MM.1S (cell line): Measurements from ENCODE around the gene MOCOS.

Source experiments
- DNase-seq: peaks from one replicate; pipeline ENCODE4 v3.0.0-alpha.2; 2015
- H2AFZ ChIP-seq: fragments of 300-600 bp; sonication (generic); 2 replicates; pipeline ENCODE4 v1.6.0; 2016; ENCODE audit warnings: antibody characterized with exemption, low read length
- H3F3A ChIP-seq: fragments of 300-600 bp; sonication (generic); 2 replicates; pipeline ENCODE4 v1.6.1; 2016; ENCODE audit warnings: mild to moderate bottlenecking, antibody characterized with exemption, low read length, moderate library complexity, mixed read lengths; ENCODE audit not compliant: insufficient read depth
- H3K27ac ChIP-seq: fragments of 300-600 bp; sonication (generic); 2 replicates; pipeline ENCODE4 v1.5.1; 2016; ENCODE audit warnings: mild to moderate bottlenecking, low read length
- H3K27me3 ChIP-seq: fragments of 300-600 bp; sonication (generic); replicated peaks from 2 replicates; pipeline ENCODE4 v1.6.0; 2016; ENCODE audit warnings: low read length; ENCODE audit not compliant: insufficient read depth
- H3K36me3 ChIP-seq: fragments of 300-600 bp; sonication (generic); replicated peaks from 2 replicates; pipeline ENCODE4 v1.6.1; 2016; ENCODE audit warnings: mild to moderate bottlenecking, low read length, mixed read lengths; ENCODE audit not compliant: insufficient read depth
- H3K4me1 ChIP-seq: fragments of 300-600 bp; sonication (generic); 2 replicates; pipeline ENCODE4 v1.6.1; 2016; ENCODE audit warnings: low read length, mixed read lengths
- H3K4me2 ChIP-seq: fragments of 300-600 bp; sonication (generic); 2 replicates; pipeline ENCODE4 v1.6.0; 2016; ENCODE audit warnings: low read depth, low read length
- H3K4me3 ChIP-seq: fragments of 300-600 bp; sonication (generic); 2 replicates; pipeline ENCODE4 v1.5.1; 2016; ENCODE audit warnings: low read length, mixed read lengths
- H3K79me2 ChIP-seq: fragments of 300-600 bp; sonication (generic); 2 replicates; pipeline ENCODE4 v1.6.1; 2016; ENCODE audit warnings: mixed run types, low read length, mixed read lengths
- H3K9ac ChIP-seq: fragments of 300-600 bp; sonication (generic); 2 replicates; pipeline ENCODE4 v1.6.1; 2016; ENCODE audit warnings: low read length, mixed read lengths
- H3K9me2 ChIP-seq: fragments of 300-600 bp; sonication (generic); replicated peaks from 2 replicates; pipeline ENCODE4 v1.6.1; 2016; ENCODE audit warnings: mild to moderate bottlenecking, low read length, mixed read lengths; ENCODE audit not compliant: insufficient read depth
- H3K9me3 ChIP-seq: fragments of 300-600 bp; sonication (generic); replicated peaks from 2 replicates; pipeline ENCODE4 v1.6.1; 2016; ENCODE audit warnings: mild to moderate bottlenecking, low read length, mixed read lengths; ENCODE audit not compliant: insufficient read depth
- H4K20me1 ChIP-seq: fragments of 300-600 bp; sonication (generic); 2 replicates; pipeline ENCODE4 v1.6.1; 2016; ENCODE audit warnings: mild to moderate bottlenecking, low read length, moderate library complexity, mixed read lengths; ENCODE audit not compliant: insufficient read depth
- EZH2 ChIP-seq: fragments of 300-600 bp; sonication (generic); optimal IDR thresholded peaks from 2 replicates; pipeline ENCODE3; 2017; ENCODE audit warnings: low read depth, mild to moderate bottlenecking, antibody characterized with exemption, low read length, mixed read lengths
- EZH2phosphoT487 ChIP-seq: fragments of 300-600 bp; sonication (generic); IDR thresholded peaks from 2 replicates; pipeline ENCODE4 v1.6.1; 2018; ENCODE audit warnings: antibody characterized with exemption, low read length
- TF ChIP-seq, protein P1 (sequence below): fragments of 300-600 bp; sonication (generic); IDR thresholded peaks from 2 replicates; pipeline ENCODE4 v1.5.1; 2016; ENCODE audit warnings: antibody characterized with exemption, low read length, mixed read lengths

Gene MOCOS

DNA sequence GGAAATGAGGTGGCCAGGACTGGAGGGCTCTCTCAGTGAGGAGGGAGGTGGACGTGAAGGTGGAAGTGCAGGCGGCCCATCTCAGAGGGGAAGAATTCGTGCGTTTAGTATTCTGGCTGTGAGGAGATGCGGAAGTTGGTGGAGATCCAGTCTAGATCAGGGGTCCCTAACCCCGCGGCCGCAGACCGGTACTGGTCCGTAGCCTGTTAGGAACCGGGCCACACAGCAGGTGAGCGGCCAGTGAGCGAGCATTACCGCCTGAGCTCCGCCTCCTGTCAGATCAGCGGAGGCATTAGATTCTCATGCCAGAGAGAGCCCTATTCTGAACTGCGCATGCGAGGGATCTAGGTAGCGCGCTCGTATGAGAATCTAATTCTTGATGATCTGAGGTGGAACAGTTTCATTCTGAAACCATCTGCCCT, 108.6 kb downstream of the MOCOS start:
- Histone ChIP-seq H3K4me2 (no peak overlapping the region), H3K9me2 (no peaks in the 10 kb centered on the region), H3K27ac (no peak overlapping the region), H3K79me2 (no peaks in the 10 kb centered on the region), H3K4me3 (no peak overlapping the region), H3K9me3 (no peaks in the 10 kb centered on the region), H3K4me1 (no peaks in the 10 kb centered on the region; the same call in 1 of the 2 replicates), H3K27me3 (no peaks in the 10 kb centered on the region), H3K9ac (no peak overlapping the region), H3K36me3 (no peaks in the 10 kb centered on the region), H3F3A (no peaks in the 10 kb centered on the region), H4K20me1 (no peaks in the 10 kb centered on the region), H2AFZ (no peak overlapping the region)
- DNase-seq, result no peak
- TF ChIP-seq, protein P1, sequence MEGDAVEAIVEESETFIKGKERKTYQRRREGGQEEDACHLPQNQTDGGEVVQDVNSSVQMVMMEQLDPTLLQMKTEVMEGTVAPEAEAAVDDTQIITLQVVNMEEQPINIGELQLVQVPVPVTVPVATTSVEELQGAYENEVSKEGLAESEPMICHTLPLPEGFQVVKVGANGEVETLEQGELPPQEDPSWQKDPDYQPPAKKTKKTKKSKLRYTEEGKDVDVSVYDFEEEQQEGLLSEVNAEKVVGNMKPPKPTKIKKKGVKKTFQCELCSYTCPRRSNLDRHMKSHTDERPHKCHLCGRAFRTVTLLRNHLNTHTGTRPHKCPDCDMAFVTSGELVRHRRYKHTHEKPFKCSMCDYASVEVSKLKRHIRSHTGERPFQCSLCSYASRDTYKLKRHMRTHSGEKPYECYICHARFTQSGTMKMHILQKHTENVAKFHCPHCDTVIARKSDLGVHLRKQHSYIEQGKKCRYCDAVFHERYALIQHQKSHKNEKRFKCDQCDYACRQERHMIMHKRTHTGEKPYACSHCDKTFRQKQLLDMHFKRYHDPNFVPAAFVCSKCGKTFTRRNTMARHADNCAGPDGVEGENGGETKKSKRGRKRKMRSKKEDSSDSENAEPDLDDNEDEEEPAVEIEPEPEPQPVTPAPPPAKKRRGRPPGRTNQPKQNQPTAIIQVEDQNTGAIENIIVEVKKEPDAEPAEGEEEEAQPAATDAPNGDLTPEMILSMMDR, result no peak
- TF ChIP-seq EZH2phosphoT487, result no peak
- TF ChIP-seq EZH2, result no peak

DNA sequence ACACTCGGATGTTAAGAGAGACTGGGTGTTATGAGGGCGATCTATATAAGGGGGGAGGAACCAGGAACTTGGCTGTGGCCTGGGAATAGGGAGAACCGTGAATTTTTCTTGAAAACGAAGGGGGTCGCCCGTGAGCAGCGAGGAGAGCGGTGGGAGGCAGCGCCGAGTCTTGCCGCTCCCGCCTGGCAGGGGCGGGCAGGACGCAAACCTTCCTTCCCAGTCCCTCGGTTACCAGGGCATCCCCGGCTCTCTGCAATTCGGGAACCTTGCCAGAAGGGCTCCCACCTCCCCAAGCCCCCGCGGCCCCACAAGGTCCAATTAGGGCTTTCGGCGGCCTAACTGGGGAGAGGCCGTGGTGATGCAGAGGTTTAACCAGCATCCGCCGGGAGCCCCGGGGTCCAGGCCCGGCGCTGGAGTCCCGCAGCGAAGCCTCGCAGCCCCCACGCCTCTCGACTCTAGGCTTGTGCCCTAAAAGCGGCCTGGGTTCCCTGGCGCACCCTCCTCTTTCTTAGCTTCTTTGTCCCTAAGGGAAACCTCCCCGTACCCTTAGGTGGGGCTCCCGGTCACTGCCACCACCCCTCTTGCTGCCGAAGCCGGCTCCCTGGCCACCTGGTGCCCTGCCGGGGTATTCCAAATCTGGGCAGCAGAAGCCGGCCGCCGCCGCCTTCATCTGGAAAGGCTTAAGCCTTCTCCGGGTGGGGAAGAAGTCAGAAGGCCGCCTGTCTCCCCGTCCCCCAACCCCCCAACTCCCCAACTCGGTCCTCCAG, 109.5 kb downstream of the MOCOS start:
- peak; percentile 28 for DNase-seq
- Histone ChIP-seq H4K20me1 (no peaks in the 10 kb centered on the region), H2AFZ (peak overlapping the region; percentile 96), H3K27ac (no peak overlapping the region), H3K4me1 (no peaks in the 10 kb centered on the region; the same call in 1 of the 2 replicates), H3K79me2 (no peaks in the 10 kb centered on the region), H3K27me3 (no peaks in the 10 kb centered on the region), H3K9me3 (no peaks in the 10 kb centered on the region), H3K4me2 (peak overlapping the region; percentile 94), H3K9ac (peak overlapping the region; percentile 10; the same call in 1 of the 2 replicates), H3K4me3 (peak overlapping the region; percentile 67), H3K36me3 (no peaks in the 10 kb centered on the region), H3F3A (no peaks in the 10 kb centered on the region), H3K9me2 (no peaks in the 10 kb centered on the region)
- TF ChIP-seq, protein P1, result peak; percentile 36
- no peak for TF ChIP-seq EZH2

DNA sequence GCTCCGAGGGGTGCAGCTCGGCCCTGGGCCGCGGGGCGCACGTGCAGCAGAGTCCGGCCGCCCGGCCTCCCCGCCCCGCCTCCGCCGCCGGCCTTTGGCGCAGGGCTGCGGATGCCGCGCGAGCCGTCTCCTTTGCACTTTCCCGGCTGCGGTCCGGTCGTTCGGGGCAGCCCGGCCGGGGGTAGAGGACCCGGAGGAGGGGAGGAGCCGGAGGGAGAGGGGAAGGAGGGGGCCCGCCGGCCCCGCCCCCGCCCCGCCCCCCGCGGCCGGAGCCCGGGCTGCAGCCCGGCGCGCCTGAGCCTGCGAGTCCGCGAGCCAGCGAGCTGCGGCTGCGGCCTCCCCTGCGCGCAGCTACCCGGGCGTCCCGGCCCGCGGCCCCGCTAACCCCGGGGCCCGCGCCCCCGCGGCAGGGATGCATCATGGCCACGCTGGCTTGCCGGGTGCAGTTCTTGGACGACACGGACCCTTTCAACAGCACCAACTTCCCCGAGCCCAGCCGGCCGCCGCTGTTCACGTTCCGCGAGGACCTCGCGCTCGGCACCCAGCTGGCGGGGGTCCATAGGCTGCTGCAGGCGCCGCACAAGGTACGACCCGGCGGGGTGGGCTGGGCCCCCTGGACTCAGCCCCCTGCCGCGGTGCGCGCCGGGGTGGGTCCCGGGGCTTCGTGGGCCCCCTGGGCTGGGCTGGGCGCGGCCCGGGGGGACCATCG, 110.3 kb downstream of the MOCOS start, which contains the start of gene FHOD3:
Gene FHOD3 (plus strand): TSS at position 297 of the 709 bp plus-strand sequence. CDS start 123 bp downstream, at position 420.
- peak within 1 kb of the TSS; percentile 96 for H2AFZ ChIP-seq
- peak within 1 kb of the TSS; percentile 25; the same call in 1 of the 2 replicates for H3K9ac ChIP-seq
- peak within 1 kb of the TSS; percentile 99 for H3K4me2 ChIP-seq
- H3K36me3 ChIP-seq, result no peaks in the 10 kb centered on the region
- peak; percentile 74 for DNase-seq
- no peaks in the 10 kb centered on the region for H3K9me3 ChIP-seq
- no peaks in the 10 kb centered on the region for H3K9me2 ChIP-seq
- H3K79me2 ChIP-seq, result no peaks in the 10 kb centered on the region
- H3K4me3 ChIP-seq, result peak within 1 kb of the TSS; percentile 68
- no peaks in the 10 kb centered on the region; the same call in 1 of the 2 replicates for H3K4me1 ChIP-seq
- H3F3A ChIP-seq, result no peaks in the 10 kb centered on the region
- TF ChIP-seq, protein P1, result no peak
- TF ChIP-seq EZH2phosphoT487 (no peak), EZH2 (no peak)
- H3K27me3 ChIP-seq, result no peaks in the 10 kb centered on the region
- H4K20me1 ChIP-seq, result no peaks in the 10 kb centered on the region
- no peak within 1 kb of the TSS for H3K27ac ChIP-seq
